Activated CD8-positive, alpha-beta T cell treated with anti-CD3 and anti-CD28 coated beads for 36 hours (primary cell): ENCODE results near the gene ANKRD13D. TPM values are rescaled to one million over a fixed set of nuclear protein-coding genes. Genes with fewer than 3 reads are reported as not detected.

ENCODE experiments used
- ATAC-seq: fragments of 200-7000 bp; cut with Tn5 transposase; one replicate; pipeline ENCODE4 v1.10.0; 2021; ENCODE audit warnings: mild to moderate bottlenecking, moderate library complexity
- CTCF ChIA-PET: fragments of 350-600 bp; sonication (Branson Sonifier 250); formaldehyde crosslinking; loops from one replicate; lab custom pipeline; 2021; ENCODE audit warnings: antibody characterized with exemption; lab: Charles Lee
- POLR2A ChIA-PET: fragments of 350-600 bp; sonication (Branson Sonifier 250); formaldehyde crosslinking; loops from one replicate; lab custom pipeline; 2021; ENCODE audit warnings: antibody characterized with exemption; lab: Charles Lee
- DNase-seq: peaks from one replicate; pipeline ENCODE4 v3.0.0-alpha.2; 2020
- H3K27ac Mint-ChIP-seq: one replicate; pipeline ENCODE4 v1.8.0; 2021; ENCODE audit warnings: mild to moderate bottlenecking, mixed read lengths
- H3K27me3 Mint-ChIP-seq: one replicate; pipeline ENCODE4 v1.8.0; 2021; ENCODE audit warnings: mixed read lengths
- H3K36me3 Mint-ChIP-seq: one replicate; pipeline ENCODE4 v1.8.0; 2021; ENCODE audit warnings: low read depth, mixed read lengths
- H3K4me1 Mint-ChIP-seq: one replicate; pipeline ENCODE4 v1.8.0; 2021; ENCODE audit warnings: low read depth, mixed read lengths
- H3K4me3 Mint-ChIP-seq: one replicate; pipeline ENCODE4 v1.8.0; 2021; ENCODE audit warnings: mild to moderate bottlenecking, moderate library complexity, mixed read lengths
- H3K9me3 Mint-ChIP-seq: one replicate; pipeline ENCODE4 v1.8.0; 2021; ENCODE audit warnings: mixed read lengths
- CTCF ChIP-seq: fragments of 200-600 bp; IDR thresholded peaks from one replicate; pipeline ENCODE4 v1.8.0; 2022; ENCODE audit warnings: antibody characterized with exemption, mild to moderate bottlenecking
- intact Hi-C: fragments of 100-400 bp; cut with micrococcal nuclease; formaldehyde crosslinking; loops from one replicate; pipeline ENCODE4 v1.10.0; 2022
- total RNA-seq, 2 experiments: library from RNA; stranded (reverse); gene quantifications; one replicate each; pipeline ENCODE4 v1.2.3, GENCODE V29; 2021

Gene ANKRD13D
- total RNA-seq, 2 experiments from 2014 or later: 75.4 to 78.7 TPM

- peak; percentile 50 for DNase-seq
- Mint-ChIP-seq H3K27ac (peak overlapping the region; percentile 61), H3K36me3 (peaks cover 30% of the 10 kb centered on the region), H3K4me3 (peak overlapping the region; percentile 42), H3K4me1 (peaks cover 56% of the 10 kb centered on the region), H3K9me3 (no peaks in the 10 kb centered on the region), H3K27me3 (no peaks in the 10 kb centered on the region)
- CTCF ChIA-PET: interaction anchor here (1.2 to 4.9 kb wide), 6 partner anchors 13 to 117 kb away, joined by 4 to 60 read pairs (median 20); partner anchors contain the start of gene POLD4
- TF ChIP-seq CTCF: no peak
- POLR2A ChIA-PET: interaction anchor here (0.7 to 19.8 kb wide), 5 partner anchors 13 to 52 kb away, joined by 3 to 308 read pairs (median 5); partner anchors contain the start of gene ANKRD13D
- intact Hi-C loops: no loop called here
- no peak for ATAC-seq
Measured at GRCh38 chr11:67264877-67265632, 24.0 kb upstream of the ANKRD13D start.

GRCh38 chr11:67265633-67266448 lies 23.3 kb upstream of the ANKRD13D start:
- ATAC-seq (peak; percentile 28), DNase-seq (peak; percentile 76)
- Mint-ChIP-seq H3K4me1 (peaks cover 62% of the 10 kb centered on the region), H3K27ac (peak overlapping the region; percentile 61), H3K9me3 (no peaks in the 10 kb centered on the region), H3K36me3 (peaks cover 38% of the 10 kb centered on the region), H3K27me3 (no peaks in the 10 kb centered on the region), H3K4me3 (peak overlapping the region; percentile 66)
- TF ChIP-seq CTCF: peak; percentile 61
- ChIA-PET POLR2A (interaction anchor here (1.0 to 19.8 kb wide), 5 partner anchors 14 to 52 kb away, joined by 3 to 308 read pairs (median 5); partner anchors contain the start of gene ANKRD13D), CTCF (interaction anchor here (1.0 to 6.2 kb wide), 11 partner anchors 12 to 87 kb away, joined by 3 to 65 read pairs (median 8); partner anchors contain the start of gene POLD4)
- intact Hi-C loops: no loop called here

DNA sequence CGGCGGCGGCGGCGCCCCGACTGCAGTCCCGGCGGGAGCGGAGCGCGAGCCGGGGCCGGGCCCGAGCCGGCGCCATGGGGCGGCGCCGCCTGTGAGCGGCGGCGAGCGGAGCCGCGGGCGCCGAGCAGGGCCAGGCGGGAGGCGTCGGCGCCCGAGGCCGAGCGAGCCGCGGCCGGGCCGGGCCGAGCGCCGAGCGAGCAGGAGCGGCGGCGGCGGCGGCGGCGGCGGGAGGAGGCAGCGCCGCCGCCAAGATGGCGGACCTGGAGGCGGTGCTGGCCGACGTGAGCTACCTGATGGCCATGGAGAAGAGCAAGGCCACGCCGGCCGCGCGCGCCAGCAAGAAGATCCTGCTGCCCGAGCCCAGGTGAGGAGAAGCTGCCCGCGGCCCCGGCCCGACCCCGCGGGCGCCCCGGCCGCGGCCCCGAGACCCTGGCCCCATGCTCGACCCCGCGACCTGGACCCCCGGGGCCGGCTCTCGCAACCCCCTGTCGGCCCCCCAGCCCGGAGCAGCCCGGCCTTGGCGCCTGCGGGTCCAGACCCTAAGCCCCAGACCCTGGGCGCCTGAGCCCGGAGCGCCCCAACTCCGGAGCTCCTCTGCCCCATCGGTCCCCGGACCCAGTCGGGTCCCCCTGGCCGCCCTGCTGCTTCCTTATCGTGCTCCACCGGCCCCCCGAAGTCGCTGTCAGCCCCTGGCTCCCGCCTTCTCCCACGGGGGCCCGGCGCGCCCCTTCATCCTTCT lies 22.5 kb upstream of the ANKRD13D start, which contains the start of gene GRK2:
GRK2 (plus strand) TSS at position 25 of the 739 bp plus-strand sequence; CDS start at position 252, 227 bp downstream.
- TF ChIP-seq CTCF: no peak
- intact Hi-C loops: no loop called here

DNA sequence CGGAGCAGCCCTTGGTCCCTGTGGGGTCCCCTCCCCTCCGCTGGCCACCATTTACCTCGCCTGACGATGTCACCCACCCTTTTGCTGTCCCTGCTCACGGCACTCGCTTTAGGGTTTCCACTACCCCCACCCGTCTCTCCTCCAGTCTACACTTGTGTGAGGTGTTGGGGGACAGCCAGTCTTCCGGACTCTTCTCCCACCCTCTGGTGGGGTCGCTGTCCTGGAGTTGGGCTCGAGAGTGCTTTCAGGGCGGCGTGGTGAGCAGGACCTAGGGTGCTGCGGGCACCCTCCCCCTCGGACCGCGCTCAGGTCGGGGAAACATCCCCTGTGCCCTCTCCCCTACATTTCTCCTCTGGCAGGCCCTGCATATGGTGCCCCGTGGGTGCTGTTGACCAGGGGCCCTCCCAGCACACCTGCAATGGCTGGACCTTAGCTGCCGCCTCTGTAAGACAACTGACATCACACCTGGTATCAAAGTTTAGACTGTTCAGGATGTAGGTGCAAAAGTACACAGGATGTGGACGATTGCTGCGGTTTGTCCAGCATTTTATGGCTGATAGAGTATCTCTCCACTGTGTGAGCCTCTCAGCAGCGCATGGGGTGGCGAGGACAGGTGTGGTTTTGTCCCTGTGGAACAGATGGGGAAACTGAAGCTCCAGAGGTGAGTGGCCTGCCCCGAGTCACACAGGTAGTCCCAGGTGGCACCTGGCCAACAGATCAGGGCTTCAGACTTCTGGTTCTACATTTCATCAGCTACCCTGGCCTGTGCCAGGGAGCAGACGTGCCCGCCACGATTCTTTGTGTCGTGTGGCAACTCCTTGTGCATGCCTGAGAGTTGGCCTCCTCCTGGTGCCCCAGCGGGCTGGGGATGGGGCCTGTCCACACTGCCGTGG lies 21.7 kb upstream of the ANKRD13D start:
- Mint-ChIP-seq H3K27ac (peak overlapping the region; percentile 97), H3K9me3 (no peaks in the 10 kb centered on the region), H3K36me3 (peaks cover 54% of the 10 kb centered on the region), H3K4me3 (peak overlapping the region; percentile 90), H3K4me1 (peaks cover 62% of the 10 kb centered on the region), H3K27me3 (no peaks in the 10 kb centered on the region)
- ATAC-seq (no peak), DNase-seq (peak; percentile 63)
- POLR2A ChIA-PET: interaction anchor here (0.6 to 19.8 kb wide), 17 partner anchors 12 to 705 kb away, joined by 3 to 308 read pairs (median 4); partner anchors contain the start of genes ANKRD13D and PTPRCAP
- intact Hi-C loops: loop anchor here (2.0 kb wide), 1 partner anchor 49 kb away; no protein-coding TSS in a partner anchor
- CTCF ChIA-PET: interaction anchor here (0.7 to 7.1 kb wide), 15 partner anchors 10 to 362 kb away, joined by 3 to 65 read pairs (median 5); partner anchors contain the start of genes ANKRD13D, POLD4 and TBC1D10C
- TF ChIP-seq CTCF: no peak

More for the DNA sequence above, 22.5 kb upstream of the ANKRD13D start, which contains the start of gene GRK2:
- Mint-ChIP-seq H3K4me3 (peak within 1 kb of the TSS; percentile 90), H3K4me1 (peaks cover 60% of the 10 kb centered on the region), H3K9me3 (no peaks in the 10 kb centered on the region), H3K36me3 (peaks cover 45% of the 10 kb centered on the region), H3K27me3 (no peaks in the 10 kb centered on the region), H3K27ac (peak within 1 kb of the TSS; percentile 97)
- ChIA-PET POLR2A (interaction anchor here (1.0 to 19.8 kb wide), 9 partner anchors 11 to 85 kb away, joined by 3 to 308 read pairs (median 7); partner anchors contain the start of gene ANKRD13D), CTCF (interaction anchor here (0.7 to 7.1 kb wide), 11 partner anchors 11 to 115 kb away, joined by 3 to 65 read pairs (median 6); partner anchors contain the start of genes ANKRD13D and POLD4)
- DNase-seq: peak; percentile 57
- ATAC-seq: peak; percentile 21
